Activated naive CD4-positive, alpha-beta T cell treated with anti-CD3 and anti-CD28 coated beads for 36 hours (primary cell): Measurements from ENCODE around the gene MNT. TPM values are rescaled to one million over a fixed set of nuclear protein-coding genes. Genes with fewer than 3 reads are reported as not detected.

Experiments used
- CTCF ChIA-PET: fragments of 350-600 bp; sonication (Branson Sonifier 250); formaldehyde crosslinking; loops from one replicate; lab custom pipeline; 2021; ENCODE audit warnings: antibody characterized with exemption; lab: Charles Lee
- DNase-seq: peaks from one replicate; pipeline ENCODE4 v3.0.0-alpha.2; 2020
- H3K27ac Mint-ChIP-seq: one replicate; pipeline ENCODE4 v1.8.0; 2021; ENCODE audit warnings: mild to moderate bottlenecking, mixed read lengths
- H3K27me3 Mint-ChIP-seq: one replicate; pipeline ENCODE4 v1.8.0; 2021; ENCODE audit warnings: low read depth, mixed read lengths
- H3K36me3 Mint-ChIP-seq: one replicate; pipeline ENCODE4 v1.8.0; 2021; ENCODE audit warnings: low read depth, mixed read lengths
- H3K4me1 Mint-ChIP-seq: one replicate; pipeline ENCODE4 v1.8.0; 2021; ENCODE audit warnings: low read depth, mixed read lengths
- H3K4me3 Mint-ChIP-seq: one replicate; pipeline ENCODE4 v1.8.0; 2021; ENCODE audit warnings: mild to moderate bottlenecking, moderate library complexity, mixed read lengths
- H3K9me3 Mint-ChIP-seq: one replicate; pipeline ENCODE4 v1.8.0; 2021; ENCODE audit warnings: mixed read lengths
- intact Hi-C: fragments of 100-400 bp; cut with micrococcal nuclease; formaldehyde crosslinking; loops from one replicate; pipeline ENCODE4 v1.15.1; 2023
- total RNA-seq, 2 experiments: library from RNA; stranded (reverse); gene quantifications; one replicate each; pipeline ENCODE4 v1.2.3, GENCODE V29; 2021

MNT gene
- total RNA-seq, 2 experiments from 2014 or later: 13.1 to 17.0 TPM

DNA sequence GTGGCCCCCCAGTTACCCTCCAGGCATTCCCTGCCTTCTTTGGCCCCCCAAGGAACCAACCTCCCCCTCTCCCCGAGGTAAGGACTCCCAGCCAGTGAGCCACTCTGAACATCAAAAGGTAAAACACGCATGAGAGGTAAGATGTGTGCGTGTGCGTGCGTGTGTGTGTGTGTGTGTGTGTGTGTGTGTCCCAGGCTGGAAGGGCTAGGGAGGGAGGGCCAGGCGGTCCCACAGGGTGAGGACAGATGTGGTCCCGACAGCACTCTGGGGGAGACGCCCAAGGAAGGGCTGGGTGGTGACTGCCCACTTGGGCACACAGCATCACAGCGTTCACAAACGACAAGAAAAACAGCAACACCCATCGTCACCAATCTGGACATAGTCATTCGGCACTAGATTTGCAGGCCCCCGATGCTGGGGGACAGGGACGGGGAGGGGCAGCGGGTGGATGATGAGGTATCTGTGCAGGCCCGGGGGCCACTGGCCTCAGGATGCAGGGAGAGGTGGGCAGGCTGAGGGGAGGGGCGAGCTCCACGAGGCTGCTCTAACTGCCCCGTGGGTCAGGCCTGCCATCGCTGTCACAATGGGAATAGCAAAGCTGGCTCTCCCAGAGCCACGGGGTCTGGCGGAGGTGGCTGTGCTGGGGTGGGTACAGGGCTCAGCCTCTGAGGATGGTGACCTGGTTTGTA lies 16.3 kb downstream of the MNT start:
- CTCF ChIA-PET: interaction anchor here (2.5 to 7.2 kb wide), 3 partner anchors 19 to 33 kb away, joined by 22 to 247 read pairs (median 26); no protein-coding TSS in a partner anchor
- DNase-seq: no peak
- no peak overlapping the region for H3K4me3 Mint-ChIP-seq
- peaks cover 4% of the 10 kb centered on the region for H3K36me3 Mint-ChIP-seq
- H3K9me3 Mint-ChIP-seq: no peaks in the 10 kb centered on the region
- intact Hi-C loops: no loop called here
- no peaks in the 10 kb centered on the region for H3K27me3 Mint-ChIP-seq
- H3K4me1 Mint-ChIP-seq: peaks cover 5% of the 10 kb centered on the region
- no peak overlapping the region for H3K27ac Mint-ChIP-seq

DNA sequence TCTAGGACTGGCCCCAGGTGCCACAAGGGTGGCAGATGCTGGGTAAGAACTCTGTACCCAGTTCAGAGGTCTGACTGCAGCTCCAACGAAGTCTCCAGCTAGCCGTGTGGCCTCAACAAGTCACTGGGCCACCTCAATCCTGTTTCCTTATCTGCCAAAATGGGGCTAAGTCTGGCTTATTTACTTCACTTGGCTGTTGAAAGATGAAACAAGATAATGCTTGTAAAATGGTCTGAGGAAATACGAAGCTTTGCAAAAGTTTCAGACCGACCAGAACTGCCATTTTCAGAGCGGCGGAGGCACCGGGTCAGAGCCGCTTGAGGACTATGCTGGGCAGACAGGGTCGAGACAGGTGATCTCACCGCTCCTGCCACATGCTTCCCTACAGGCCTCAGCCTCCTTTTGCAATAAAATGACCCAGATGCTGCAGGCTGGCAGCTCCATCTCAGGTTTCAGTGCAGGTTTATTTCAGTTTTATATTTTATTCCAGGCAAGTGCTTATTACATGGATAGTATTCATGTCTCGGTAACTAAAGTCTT lies 17.2 kb downstream of the MNT start:
- intact Hi-C loops: no loop called here
- Mint-ChIP-seq H3K4me1 (peaks cover 3% of the 10 kb centered on the region), H3K9me3 (no peaks in the 10 kb centered on the region), H3K36me3 (peaks cover 4% of the 10 kb centered on the region), H3K4me3 (no peak overlapping the region), H3K27ac (no peak overlapping the region), H3K27me3 (no peaks in the 10 kb centered on the region)
- DNase-seq: no peak
- CTCF ChIA-PET: interaction anchor here (0.6 to 7.2 kb wide), 15 partner anchors 8 to 453 kb away, joined by 3 to 247 read pairs (median 7); partner anchors contain the start of gene SGSM2

DNA sequence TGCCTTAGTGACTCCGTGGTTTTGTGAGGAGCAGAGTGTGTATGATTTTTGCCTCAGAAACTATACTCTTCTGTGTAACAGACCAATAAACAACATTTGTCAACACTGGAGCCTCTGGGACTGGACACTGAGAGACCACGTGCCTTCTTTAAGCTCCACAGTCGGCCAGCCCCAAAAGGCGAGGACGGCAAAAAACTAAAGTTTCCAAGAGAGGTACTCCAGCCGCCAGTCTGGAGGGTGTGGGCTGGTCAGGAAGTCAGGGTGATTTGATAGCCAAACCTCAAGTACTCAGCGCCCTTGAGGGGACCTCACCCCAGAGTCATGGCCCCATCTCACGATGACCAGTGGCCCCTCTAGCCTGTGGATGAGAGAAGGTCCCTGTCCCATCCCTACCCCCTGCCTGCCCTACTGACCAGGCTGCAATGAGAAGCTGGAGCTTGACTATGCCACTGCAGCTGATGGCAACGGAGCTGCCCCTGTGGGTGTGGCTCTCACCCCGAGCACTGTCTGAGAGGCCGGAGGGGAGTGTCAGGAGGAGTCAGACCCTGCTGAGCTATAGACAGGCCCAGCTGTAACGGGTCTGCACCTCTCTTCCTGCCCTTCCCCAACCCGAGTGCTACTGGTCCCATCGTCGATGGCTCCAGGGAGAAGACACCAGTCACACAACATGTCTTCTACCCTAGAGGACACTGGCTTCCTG lies 19.8 kb downstream of the MNT start:
- intact Hi-C loops: no loop called here
- CTCF ChIA-PET: interaction anchor here (0.5 to 7.2 kb wide), 10 partner anchors 11 to 176 kb away, joined by 3 to 247 read pairs (median 6); no protein-coding TSS in a partner anchor
- H3K9me3 Mint-ChIP-seq: no peaks in the 10 kb centered on the region
- no peak overlapping the region for H3K4me3 Mint-ChIP-seq
- H3K27ac Mint-ChIP-seq: no peak overlapping the region
- no peaks in the 10 kb centered on the region for H3K36me3 Mint-ChIP-seq
- H3K4me1 Mint-ChIP-seq: no peaks in the 10 kb centered on the region
- no peaks in the 10 kb centered on the region for H3K27me3 Mint-ChIP-seq
- DNase-seq: no peak

DNA sequence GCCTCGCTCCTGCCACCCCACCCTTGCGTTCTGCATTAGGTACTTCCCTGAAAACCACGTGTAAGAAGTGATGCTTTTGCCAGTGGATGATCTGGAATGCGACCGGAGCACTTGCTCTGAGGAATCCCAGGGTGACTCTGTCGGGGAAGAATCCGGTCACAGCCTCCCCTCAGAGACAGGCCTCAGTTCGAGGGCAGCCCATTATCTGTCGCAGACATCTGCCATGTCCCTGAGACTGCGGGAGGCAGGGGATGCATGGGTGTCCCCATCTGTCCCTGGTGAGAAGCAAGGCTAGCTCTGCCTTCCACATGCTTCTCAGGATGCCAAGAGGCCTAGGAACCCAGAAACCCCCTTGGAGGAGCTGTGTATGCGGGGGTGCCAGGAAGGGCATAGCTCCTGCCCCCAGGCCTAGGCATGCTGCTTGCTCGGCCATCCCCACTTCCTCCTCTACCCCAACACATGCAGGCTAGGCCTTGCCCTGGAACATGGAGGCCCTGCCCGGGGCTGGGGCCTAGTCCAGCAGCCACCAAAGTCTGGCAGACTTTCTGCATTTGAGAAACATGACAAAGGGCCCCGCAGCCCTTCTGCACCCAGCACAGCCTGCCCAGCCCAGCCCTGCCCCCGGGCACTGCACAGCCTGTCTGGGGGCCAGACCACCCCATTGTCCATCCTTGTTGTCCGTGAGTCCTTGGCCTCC lies 20.5 kb downstream of the MNT start:
- H3K4me3 Mint-ChIP-seq: no peak overlapping the region
- no peaks in the 10 kb centered on the region for H3K36me3 Mint-ChIP-seq
- no peak overlapping the region for H3K27ac Mint-ChIP-seq
- H3K4me1 Mint-ChIP-seq: no peaks in the 10 kb centered on the region
- DNase-seq: no peak
- H3K9me3 Mint-ChIP-seq: no peaks in the 10 kb centered on the region
- intact Hi-C loops: no loop called here
- H3K27me3 Mint-ChIP-seq: no peaks in the 10 kb centered on the region
- CTCF ChIA-PET: interaction anchor here (7.2 kb wide), 1 partner anchor 37 kb away, joined by 247 read pairs; no protein-coding TSS in a partner anchor

DNA sequence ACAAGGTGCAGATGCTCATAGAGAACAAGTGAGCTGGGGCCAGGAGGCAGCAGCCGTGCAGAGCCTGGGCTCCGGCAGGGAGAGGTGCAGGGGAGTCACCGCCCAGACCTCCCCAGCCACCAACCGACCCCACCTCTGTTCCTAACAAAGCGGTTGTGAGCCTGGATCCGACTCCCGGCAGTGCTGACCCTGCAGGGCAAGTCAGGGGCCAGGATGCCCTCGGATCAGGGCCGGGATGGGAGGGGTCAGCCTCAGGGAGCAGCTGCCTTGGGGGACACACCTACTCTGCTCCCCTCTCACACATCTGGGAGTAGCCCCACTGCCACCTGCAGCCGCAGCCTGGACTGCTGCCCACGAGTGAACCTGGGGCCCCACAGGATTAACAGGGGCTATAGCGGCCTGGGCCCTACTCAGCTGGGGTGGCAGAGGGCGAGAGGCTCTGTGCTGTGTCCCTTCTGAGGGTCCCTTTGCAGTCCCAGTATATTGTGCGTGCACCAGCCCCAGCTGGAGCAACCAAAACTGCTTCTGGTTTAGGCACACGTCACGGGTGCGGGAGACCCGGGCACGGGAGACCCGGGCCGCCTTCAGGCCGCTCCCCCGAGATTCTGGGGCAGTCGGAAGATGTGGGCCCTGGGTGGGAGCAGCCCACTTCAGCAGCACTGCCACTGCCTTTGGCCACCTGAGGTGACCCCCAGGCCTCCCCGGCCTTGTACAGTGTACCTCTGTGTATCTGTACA lies 21.2 kb downstream of the MNT start:
- CTCF ChIA-PET: interaction anchor here (1.1 to 7.2 kb wide), 2 partner anchors 36 to 38 kb away, joined by 5 to 247 read pairs; no protein-coding TSS in a partner anchor
- Mint-ChIP-seq H3K36me3 (no peaks in the 10 kb centered on the region), H3K27me3 (no peaks in the 10 kb centered on the region), H3K4me3 (no peak overlapping the region), H3K4me1 (no peaks in the 10 kb centered on the region), H3K9me3 (no peaks in the 10 kb centered on the region), H3K27ac (no peak overlapping the region)
- intact Hi-C loops: no loop called here
- DNase-seq: no peak

- Mint-ChIP-seq H3K36me3 (no peaks in the 10 kb centered on the region), H3K4me1 (no peaks in the 10 kb centered on the region), H3K4me3 (no peak overlapping the region), H3K27ac (no peak overlapping the region), H3K27me3 (no peaks in the 10 kb centered on the region), H3K9me3 (no peaks in the 10 kb centered on the region)
- intact Hi-C loops: no loop called here
- DNase-seq: no peak
- CTCF ChIA-PET: interaction anchor here (0.6 to 1.1 kb wide), 2 partner anchors 37 to 82 kb away, joined by 4 to 5 read pairs; no protein-coding TSS in a partner anchor
Observed at GRCh38 chr17:2378905-2379304, 22.0 kb downstream of the MNT start.

DNA sequence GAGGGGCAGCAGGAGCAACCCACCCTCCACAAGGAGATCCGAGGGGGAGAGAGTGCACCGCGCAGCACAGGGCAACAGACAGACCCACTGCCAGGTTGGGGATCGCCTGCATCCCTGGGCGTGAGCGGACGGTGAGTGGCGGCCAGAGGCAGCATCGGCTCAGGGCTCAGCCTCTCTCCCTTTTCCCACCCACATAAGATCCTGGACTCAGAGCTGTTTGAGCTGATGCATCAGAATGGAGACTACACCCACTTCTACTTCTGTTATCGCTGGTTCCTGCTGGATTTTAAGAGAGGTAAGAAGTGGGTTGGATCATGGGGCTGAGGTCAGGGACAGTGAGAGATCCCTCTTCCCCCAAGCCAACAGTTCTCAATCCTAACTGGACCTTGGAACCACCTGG lies 23.2 kb downstream of the MNT start:
- intact Hi-C loops: no loop called here
- Mint-ChIP-seq H3K36me3 (no peaks in the 10 kb centered on the region), H3K4me3 (no peak overlapping the region), H3K27me3 (no peaks in the 10 kb centered on the region), H3K4me1 (no peaks in the 10 kb centered on the region), H3K9me3 (no peaks in the 10 kb centered on the region), H3K27ac (no peak overlapping the region)
- CTCF ChIA-PET: interaction anchor here (0.7 kb wide), 1 partner anchor 44 kb away, joined by 3 read pairs; no protein-coding TSS in a partner anchor
- no peak for DNase-seq

DNA sequence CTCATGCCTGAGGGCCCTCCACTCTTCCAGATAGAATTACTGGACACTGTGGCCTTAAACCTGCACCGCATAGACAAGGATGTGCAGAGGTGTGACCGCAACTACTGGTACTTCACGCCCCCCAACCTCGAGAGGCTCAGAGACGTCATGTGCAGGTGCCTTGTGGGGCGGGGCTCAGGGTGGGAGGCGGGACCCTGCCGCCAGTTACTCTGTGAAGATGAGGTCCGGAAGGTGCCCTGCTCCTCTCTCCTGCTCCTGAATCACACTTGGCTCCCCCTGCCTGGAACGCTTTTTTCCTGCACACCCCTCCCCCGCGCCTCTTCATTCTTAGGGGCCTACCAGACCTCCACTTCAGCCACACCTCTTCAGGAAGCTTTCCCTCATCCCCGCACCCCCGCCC lies 24.8 kb downstream of the MNT start:
- no peak overlapping the region for H3K27ac Mint-ChIP-seq
- intact Hi-C loops: no loop called here

DNA sequence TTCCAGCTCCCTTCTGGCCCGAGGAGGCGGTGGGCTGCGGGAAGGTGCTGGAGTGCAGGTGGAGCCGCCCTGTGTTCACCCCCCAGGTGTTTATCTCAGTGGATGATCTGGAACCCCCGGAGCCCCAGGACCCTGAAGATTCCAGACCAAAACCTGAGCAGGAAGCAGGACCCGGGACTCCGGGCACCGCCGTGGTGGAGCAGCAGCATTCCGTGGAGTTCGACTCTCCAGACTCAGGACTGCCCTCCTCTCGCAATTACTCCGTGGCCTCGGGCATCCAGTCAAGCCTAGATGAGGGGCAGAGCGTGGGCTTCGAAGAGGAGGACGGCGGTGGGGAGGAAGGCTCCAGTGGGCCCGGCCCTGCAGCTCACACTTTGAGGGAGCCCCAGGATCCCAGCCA lies 25.5 kb downstream of the MNT start:
- DNase-seq: no peak
- Mint-ChIP-seq H3K4me1 (no peaks in the 10 kb centered on the region), H3K27ac (no peak overlapping the region), H3K4me3 (no peak overlapping the region), H3K27me3 (no peaks in the 10 kb centered on the region), H3K36me3 (no peaks in the 10 kb centered on the region), H3K9me3 (no peaks in the 10 kb centered on the region)
- intact Hi-C loops: no loop called here
- CTCF ChIA-PET: no interaction called here

More for the DNA sequence above, 24.8 kb downstream of the MNT start:
- no peaks in the 10 kb centered on the region for H3K36me3 Mint-ChIP-seq
- H3K4me1 Mint-ChIP-seq: no peaks in the 10 kb centered on the region
- H3K9me3 Mint-ChIP-seq: no peaks in the 10 kb centered on the region
- no peak for DNase-seq
- H3K27me3 Mint-ChIP-seq: no peaks in the 10 kb centered on the region
- CTCF ChIA-PET: interaction anchor here (1.2 kb wide), 1 partner anchor 40 kb away, joined by 4 read pairs; no protein-coding TSS in a partner anchor
- H3K4me3 Mint-ChIP-seq: no peak overlapping the region

- Mint-ChIP-seq H3K4me1 (no peaks in the 10 kb centered on the region), H3K9me3 (no peaks in the 10 kb centered on the region), H3K4me3 (no peak overlapping the region), H3K27ac (no peak overlapping the region), H3K36me3 (no peaks in the 10 kb centered on the region), H3K27me3 (no peaks in the 10 kb centered on the region)
- CTCF ChIA-PET: no interaction called here
- DNase-seq: no peak
- intact Hi-C loops: no loop called here
Observed at GRCh38 chr17:2374549-2375285, 26.1 kb downstream of the MNT start.

DNA sequence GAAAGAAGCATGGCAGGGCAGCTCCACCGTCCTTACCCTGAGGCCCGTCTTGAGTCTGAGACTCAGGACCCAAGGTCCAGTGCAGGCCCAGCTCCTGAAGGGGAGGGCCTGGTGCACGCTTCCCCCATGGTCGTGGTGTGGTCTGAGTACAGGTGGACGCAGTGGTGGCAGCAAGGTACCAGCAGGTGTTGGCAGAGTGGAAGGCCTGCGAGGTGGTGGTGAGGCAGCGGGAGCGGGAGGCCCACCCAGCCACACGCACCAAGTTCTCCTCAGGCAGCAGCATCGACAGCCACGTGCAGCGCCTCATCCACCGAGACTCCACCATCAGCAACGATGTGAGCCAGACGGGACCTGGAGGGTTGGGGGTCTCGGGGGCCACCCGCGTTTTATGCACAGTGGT lies 27.7 kb downstream of the MNT start:
- H3K4me3 Mint-ChIP-seq: no peak overlapping the region
- intact Hi-C loops: no loop called here
- no peaks in the 10 kb centered on the region for H3K9me3 Mint-ChIP-seq
- CTCF ChIA-PET: interaction anchor here (0.9 kb wide), 1 partner anchor 9 kb away, joined by 3 read pairs; no protein-coding TSS in a partner anchor
- no peaks in the 10 kb centered on the region for H3K36me3 Mint-ChIP-seq
- H3K27me3 Mint-ChIP-seq: no peaks in the 10 kb centered on the region
- H3K4me1 Mint-ChIP-seq: no peaks in the 10 kb centered on the region
- H3K27ac Mint-ChIP-seq: no peak overlapping the region
- DNase-seq: no peak
